GM21529 (cell line): Measurements from ENCODE around the gene EDA.
"Not testable (repeated sequence)": the region's sequence is repeated elsewhere in the genome, so short reads cannot be mapped to it uniquely, and the experiment has no call there.

ENCODE experiments used
- ATAC-seq: cut with Tn5 transposase; IDR thresholded peaks from one replicate; pipeline ENCODE4 v1.9.1; 2021; ENCODE audit not compliant: unreplicated experiment

The EDA gene

GRCh38 chrX:69948276-69948797 is 332.4 kb downstream of the EDA start:
- no peak for ATAC-seq

DNA sequence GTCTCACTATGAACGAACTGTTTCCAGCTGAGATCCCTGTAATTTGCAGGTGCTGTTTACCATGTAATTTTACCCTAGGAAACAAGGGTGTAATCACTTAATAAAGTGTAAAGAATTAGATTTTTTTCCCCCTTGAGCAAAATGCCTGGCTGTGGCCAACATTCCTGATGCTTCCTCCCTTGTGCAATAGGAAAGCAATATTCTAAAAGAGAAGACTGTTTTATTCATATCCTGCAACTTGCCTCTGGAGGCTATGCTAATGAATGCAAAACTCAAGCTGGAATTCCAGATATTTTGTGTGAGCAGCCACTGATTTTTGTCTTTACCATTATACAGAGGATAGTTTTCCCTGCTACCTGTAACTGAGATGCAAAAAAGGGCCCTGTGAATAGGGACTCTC is 335.8 kb downstream of the EDA start:
- no peak for ATAC-seq

DNA sequence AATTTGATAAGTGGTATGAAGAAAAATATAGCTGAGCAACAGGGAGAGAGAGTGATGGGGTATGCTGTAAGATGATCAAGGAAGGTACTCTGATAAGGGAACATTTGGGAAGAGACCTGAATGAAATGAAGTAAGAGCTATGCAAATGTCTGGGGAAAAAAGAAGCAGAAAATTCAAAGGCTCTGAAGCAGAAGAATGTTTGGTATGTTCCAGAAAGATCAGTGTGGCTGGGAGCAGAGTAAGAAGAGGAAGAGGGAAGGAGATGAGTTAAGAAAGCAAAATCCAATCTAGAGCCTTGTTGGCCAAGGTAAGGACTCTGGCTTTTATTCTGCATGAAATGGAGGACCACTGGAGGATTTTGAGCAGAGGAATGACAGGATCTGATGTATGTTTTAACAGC is 343.8 kb downstream of the EDA start:
- ATAC-seq = no peak

DNA sequence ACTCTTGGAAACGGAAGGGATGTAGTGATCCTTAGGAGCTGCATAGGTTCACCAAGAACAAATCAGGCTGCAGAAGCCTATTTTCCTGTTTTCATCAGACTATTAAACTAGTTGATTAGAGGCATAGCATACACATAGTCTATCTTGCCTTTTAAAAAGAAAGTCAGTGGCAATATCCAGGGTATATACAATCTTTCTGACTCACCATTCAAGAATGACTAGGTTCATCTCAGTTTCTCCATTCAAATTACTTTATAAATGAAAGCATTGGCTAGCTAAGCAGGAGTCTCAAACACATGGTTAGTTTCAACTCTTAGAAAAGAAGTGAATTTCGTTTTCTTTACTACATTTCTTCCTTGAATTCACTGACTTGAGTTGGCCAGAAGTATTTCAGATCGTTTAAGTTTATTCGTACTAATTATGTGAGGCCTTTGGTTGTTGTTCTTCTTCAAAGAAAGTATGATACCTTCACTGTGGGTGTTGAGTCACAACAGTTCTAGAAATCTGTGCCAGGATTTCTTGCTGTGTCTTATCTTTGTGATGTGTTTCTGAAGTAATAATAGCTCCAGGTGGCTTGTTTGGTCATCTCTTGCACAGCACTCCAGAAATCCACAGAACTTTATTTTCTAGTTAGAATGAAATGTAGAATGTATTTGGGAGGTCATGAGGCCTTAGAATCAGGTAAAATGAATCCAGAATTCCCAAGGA is 345.6 kb downstream of the EDA start:
- ATAC-seq = no peak

DNA sequence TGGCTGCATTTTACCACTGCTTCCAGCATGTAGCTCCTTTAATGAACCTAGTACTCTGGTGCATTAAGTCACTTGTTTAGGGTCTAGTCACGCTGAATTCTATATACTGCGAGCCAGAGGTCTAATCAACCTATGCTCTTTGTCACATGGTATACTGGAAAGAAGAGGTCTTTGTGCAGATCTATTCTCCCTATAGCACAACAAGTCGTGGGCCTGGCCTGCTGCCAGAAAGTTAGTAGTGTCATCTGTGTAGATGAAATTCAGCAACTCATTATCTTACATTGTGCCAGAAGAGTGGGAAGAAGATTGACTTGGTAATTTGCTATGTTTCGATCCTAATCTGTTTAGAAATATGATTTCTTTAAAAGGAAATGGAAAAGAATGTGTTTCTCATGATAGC is 353.0 kb downstream of the EDA start:
- no peak for ATAC-seq

DNA sequence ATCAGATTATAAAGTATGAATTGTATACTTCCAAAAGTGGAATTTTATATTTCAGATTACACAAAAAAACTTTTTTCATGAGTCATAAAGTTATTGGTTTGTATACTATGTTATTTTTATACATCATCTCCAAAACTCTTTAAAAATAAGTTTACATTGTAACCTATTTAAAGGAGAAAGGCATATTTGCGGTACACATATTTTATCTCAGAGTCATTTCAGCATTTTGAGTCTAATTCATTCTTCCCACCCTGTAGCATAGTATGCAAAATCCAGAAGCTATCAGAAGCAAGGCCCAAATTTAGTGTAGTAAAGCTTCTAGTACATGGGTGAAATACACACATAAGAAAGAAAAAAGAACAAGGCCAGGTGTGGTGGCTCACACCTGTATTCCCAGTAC is 353.5 kb downstream of the EDA start:
- ATAC-seq = no peak

DNA sequence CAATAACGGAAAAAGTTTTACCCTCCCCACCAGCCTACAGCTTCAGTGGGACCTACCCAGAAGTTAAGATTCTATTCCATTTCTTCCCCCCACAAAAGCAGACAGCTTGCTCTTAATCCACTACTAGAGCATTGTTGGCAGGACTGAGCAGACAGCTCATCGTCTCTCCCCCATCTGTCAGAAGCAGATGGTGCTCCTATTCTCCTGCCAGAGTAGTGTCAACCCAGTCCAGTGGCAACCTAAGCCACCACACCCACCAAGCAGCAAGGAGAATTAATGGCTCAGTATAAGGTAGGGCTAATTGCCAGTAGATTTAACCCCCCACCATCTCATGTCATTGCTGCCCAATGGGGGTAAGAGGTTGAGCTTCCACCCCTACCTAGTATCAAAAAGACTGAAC is 371.8 kb downstream of the EDA start:
- ATAC-seq = no peak

DNA sequence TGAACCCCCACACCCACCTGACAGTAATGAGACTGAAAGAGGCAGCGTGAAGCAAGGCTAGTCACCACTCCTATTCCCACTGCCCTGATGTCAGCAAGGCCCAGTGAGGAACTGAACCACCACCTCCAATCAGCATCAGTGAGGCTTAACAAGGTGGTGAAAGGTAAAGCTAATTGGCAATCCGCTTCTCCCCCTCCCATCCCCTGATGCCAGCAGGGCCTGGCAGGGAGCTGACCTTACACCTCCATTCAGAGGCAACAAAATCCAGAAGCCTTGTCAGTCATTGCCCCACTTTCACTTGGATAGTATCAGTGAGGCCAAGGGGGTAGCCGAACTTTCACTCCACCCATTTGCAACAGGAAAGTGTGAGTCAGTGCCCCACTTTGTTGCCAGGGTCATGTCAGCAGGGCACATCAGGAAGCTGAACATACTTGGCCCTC is 373.1 kb downstream of the EDA start:
- ATAC-seq = no peak

- no peak for ATAC-seq
Measured at GRCh38 chrX:69991685-69992084, 375.8 kb downstream of the EDA start.

DNA sequence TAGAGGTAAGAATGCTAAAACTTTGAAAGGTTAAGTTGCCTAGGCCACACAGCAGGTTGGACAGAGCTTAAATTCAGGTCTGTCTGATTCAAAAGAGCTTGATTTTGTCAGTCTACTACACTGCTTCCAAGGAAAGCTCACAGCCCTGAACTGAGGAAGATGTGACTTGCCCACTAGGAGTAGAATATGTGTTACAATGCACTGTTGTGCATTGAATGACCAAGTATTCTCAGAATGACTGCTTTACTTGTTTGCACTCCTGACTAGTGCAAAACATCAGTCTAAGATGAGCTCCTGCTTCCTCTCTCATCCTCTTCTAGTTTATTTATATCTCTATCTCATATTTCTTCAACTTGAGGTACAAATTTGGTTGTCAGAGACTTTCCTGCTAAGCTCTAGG is 377.6 kb downstream of the EDA start:
- no peak for ATAC-seq

GRCh38 chrX:69995362-69996112 is 379.6 kb downstream of the EDA start:
- no peak for ATAC-seq

DNA sequence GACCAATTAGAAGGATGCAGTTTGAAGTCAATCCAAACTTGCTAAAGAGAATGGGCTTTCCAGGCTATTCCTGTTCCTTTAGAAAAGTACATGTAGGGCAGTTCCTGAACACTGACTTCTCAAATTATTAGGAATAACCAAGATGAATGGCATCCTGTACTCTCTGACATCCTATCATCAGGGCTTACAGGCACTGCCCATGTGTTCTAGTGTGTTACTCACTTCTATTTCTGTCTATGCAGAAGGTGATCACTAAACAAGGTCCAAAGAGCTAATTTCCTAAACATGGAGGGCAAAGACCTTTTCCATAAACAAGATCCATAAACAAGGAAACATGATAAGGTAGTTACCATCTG is 380.2 kb downstream of the EDA start:
- ATAC-seq = no peak

DNA sequence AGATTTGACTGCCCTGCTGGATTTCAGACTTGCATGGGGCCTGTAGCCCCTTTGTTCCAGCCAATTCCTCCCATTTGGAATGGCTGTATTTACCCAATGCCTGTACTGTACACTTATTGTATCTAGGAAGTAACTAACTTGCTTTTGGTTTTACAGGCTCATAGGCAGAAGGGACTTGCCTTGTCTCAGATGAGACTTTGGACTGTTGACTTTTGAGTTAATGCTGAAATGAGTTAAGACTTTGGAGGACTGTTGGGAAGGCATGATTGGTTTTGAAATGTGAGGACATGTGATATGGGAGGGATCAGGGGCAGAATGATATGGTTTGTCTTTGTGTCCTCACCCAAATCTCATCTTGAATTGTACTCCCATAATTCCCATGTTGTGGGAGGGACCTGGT is 382.4 kb downstream of the EDA start:
- ATAC-seq = not testable (repeated sequence)

- no peak for ATAC-seq
Measured at GRCh38 chrX:70001269-70001668, 385.4 kb downstream of the EDA start.

- no peak for ATAC-seq
Measured at GRCh38 chrX:70001708-70002341, 385.9 kb downstream of the EDA start.

DNA sequence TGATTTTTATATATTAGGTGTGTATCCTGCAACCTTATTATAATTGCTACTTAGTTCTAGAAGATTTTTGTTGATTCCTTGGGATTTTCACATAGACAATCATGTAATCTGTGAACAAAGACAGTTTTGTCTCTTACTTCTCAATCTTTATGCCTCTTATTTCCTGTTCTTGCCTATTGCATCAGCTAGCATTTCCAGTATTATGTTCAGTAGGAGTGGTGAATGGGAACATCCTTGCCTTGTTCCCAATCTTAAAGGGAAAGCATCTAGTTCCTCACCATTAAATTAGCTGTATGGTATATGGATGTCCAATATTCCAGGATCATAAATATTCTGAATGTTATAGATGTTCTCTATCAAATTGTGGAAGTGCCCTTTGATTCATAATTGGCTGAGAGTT is 392.0 kb downstream of the EDA start:
- no peak for ATAC-seq

GRCh38 chrX:70009049-70009448 is 393.1 kb downstream of the EDA start:
- no peak for ATAC-seq

GRCh38 chrX:70009970-70010369 is 394.1 kb downstream of the EDA start:
- no peak for ATAC-seq

GRCh38 chrX:70012756-70013155 is 396.8 kb downstream of the EDA start:
- no peak for ATAC-seq

DNA sequence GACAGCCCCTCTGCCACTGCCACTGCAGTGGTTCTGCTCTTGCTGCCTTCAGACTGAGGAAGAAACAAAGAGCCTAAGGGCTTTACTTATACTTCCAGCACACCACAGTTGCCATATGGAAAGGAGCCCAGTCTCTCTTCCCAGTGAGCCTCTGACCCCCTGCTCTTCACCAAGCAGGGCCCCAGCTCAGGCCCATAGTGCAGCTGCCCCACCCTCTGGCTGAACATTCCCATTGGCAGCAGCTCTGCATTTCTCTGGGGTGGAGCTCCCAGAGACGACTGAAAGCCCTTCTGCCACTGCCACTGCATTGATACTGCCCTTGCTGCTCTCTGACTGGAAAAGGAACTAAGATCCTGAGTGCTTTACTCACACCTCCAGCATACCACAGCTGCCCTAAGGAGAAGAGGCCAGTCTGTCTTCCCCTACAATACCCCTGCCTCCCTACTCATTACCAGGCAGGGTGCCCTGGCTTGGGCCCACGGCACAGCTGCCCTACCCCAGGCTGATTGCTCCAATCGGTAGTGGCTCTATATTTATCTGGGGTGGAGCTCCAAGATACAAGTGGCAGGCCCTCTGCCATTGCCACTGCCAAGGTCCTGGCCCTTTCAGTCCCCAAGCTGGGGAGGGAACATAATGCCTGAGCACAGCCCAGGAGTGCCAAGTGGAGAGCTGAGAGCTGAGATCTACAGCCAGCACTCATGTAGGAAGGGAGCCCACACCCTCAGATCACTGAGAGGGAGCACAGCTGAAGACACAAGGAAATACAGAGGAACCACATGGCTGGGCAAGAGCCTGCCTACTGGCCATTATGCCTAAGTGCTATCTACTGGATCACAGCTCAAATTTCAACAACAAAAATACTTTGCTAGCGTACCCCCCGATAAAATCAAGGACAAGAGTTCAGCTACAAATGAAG is 397.8 kb downstream of the EDA start:
- ATAC-seq = no peak

DNA sequence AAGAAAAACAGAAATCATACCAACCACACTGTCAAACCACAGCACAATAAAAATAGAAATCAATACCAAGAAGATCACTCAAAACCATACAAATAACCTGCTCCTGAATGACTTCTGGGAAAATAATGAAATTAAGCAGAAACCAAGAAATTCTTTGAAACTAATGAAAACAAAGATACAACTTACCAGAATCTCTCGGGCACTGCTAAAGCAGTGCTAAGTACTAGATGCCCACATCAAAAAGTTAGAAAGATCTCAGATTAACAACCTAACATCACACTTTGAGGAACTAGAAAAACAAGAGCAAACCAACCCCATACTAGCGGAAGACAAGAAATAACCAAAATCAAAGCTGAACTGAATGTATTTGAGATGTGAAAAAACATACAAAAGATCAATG is 400.6 kb downstream of the EDA start:
- no peak for ATAC-seq
